GM21619 (cell line): ENCODE data around the gene KCNJ13.

Source experiments
- ATAC-seq: cut with Tn5 transposase; IDR thresholded peaks from one replicate; pipeline ENCODE4 v1.9.1; 2021; ENCODE audit not compliant: unreplicated experiment

Gene KCNJ13

DNA sequence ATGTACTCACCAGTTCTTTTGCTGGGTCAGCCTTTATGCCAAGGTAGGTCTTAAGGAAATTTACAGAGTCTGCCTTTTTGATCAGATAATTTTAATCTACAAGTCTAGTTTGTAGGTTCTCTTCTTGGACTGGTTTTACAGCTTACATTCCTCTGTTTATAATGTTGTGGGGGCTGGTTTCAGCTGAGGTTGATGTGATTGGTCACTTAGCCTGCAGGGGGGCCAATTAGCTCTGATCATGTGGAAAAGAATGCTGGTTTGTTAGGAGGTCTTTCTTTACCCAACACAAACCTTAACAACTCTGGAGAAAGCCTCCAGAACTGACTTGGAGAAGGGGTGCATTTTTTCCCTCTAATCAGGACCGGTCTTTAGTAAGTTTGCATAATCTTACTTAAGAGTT is at the start of gene KCNJ13:
KCNJ13 (minus strand) TSS at position 131 of the 400 bp plus-strand sequence. CDS start 5,203 bp downstream, outside the sequence.
- no peak for ATAC-seq

DNA sequence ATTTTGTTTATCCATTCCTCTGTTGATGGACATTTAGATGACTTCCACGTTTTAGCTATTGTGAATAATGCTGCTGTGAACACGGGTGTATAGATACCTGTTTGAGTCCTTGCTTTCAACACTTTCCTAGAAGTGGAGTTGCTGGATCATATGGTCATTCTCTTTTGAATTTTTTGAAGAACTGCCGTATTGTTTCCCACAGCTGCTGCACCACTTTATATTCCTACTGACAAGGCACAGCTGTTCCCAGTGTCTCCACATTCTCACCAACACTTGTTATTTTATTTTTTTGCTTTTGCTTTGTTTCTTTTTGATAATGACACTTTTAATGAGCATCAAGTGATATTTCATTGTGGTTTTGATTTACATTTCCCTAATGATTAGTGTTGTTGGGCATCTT is 41.4 kb upstream of the KCNJ13 start:
- ATAC-seq: no peak

DNA sequence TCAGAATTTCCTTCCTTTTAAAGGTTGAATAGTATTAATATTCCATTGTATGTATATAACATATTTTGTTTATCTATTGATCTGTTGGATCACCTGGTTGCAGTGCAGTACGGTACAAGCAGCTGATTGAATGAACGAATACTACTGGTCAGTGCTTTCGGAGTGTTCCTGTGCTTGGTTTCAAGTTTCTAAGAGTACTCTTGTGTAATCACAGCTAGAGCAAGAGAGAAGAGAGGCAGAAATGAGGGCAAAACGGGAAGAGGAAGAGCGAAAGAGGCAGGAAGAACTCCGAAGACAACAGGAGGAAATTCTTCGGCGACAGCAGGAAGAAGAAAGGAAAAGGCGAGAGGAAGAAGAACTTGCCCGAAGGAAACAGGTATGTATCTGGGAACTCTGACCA is 40.3 kb upstream of the KCNJ13 start:
- no peak for ATAC-seq

DNA sequence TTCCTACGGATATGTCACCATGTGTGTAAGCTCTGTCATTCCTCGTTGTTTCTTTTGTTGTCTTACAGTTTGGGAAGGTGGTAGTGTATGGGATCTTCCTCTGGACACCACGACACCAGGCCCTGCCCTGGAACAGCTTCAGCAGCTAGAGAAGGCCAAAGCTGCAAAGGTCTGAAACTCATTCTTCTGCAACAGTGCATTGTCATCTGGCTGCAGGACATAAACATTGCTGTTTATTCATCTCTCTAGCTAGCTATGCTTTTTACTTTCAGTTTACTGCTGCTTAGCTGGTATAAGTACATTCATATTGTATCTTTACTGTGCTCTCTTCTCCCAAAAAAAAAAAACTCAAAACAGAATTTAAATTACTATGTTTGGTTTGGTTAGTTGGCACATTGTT is 39.2 kb upstream of the KCNJ13 start:
- no peak for ATAC-seq

DNA sequence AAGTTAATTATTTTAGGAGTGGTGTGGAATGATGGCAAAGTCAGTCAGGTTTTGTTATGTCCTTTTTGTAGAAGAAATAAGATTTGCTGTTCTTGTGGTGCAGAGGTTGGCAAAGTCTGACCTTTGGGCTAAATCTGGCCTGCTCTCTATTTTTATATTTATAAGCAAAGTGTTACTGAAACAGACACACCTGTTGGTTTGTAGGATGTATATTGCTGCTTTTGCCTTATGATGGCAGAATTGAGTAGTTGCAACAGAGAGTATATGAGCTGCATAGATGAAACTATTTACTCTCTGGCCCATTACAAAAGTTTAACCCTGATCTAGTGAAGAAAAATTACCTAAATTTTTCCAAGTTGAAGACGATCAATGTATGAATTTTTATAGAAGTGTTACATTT is 34.1 kb upstream of the KCNJ13 start:
- ATAC-seq: no peak

DNA sequence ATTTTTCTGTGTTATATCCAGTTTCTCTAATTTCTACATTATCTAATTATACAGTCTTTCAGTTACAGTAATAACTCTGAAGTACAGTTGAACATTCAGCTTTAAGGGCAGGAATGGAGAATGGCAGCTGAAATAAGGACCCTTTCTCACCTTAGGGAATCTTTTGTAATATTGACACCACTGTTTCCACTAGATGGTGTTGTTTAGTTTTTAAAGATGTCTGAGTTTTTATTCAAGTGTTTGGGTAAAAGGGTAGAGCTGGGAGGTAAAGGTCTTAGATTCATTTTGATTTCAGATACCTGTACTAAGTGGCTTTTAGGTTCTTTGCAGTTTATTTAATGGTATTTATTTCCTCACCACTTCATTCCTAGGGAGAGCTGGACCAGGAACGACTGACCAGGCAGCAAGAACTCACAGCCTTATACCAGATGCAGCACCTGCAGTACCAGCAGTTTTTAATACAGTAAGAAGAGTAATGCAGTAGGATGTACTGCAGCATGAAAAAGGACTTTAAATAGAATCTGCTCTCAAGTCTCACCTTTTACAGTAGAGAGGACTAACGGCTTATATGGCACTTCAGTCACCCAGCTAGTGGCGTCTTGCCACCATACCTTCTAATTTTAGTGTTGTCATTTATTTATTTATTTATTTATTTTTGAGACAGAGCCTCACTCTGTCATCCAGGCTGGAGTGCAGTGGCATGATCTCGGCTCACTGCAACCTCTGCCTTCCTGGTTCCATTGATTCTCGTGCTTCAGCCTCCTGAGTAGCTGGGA is 33.2 kb upstream of the KCNJ13 start:
- ATAC-seq: no peak

DNA sequence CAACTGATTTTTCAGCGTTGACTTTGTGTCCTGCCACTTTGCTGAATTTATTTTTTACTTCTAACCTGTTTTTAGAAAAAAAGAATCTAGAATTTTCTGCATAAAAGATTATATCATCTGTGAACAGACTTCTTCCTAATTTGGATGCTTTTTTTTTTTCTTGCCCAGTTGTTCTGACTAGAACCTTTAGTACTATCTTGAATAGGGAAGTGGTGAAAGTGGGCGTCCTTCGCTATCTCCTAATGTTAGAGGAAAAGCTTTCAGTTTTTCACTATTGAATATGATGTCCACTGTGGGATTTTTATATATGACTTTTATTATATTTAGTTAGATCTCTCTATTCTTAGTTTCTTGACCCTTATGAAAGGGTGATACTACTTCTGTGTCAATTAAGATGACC is 25.7 kb upstream of the KCNJ13 start:
- ATAC-seq: no peak

DNA sequence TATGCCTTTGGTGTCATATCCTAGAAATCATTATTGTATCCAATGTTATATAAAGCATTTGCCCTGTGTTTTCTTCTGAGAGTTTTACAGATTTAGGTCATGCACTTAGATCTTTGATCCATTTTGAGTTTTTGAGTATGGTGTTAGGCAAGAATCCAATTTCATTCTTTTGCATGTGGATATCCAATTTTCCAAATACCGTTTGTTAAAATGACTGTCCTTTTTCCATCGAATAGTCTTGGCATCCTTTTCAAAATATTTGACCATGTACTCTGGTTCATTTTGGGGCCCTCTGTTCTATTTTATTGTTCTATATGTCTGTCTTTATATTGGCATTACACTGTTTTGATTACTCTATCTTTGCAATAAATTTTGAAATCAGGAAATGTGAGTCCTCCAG is 23.8 kb upstream of the KCNJ13 start:
- ATAC-seq: no peak

DNA sequence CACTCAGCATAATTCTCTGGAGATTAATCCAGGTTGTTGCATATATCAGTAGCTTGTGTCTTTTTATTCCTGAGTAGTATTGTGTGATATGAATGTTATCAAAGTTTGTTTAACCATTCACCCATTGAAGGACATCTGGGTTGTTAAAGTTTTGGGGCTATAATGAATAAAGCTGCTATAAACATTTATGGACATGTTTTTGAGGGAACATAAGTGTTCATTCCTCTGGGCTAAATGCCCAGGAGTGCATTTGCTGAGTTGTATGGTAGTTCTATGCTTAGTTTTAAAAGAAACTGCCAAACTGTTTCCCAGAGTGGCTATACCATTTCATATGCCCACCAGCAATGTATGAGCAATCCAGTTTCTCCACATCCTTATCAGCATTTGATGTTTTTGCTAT is 21.8 kb upstream of the KCNJ13 start:
- no peak for ATAC-seq

DNA sequence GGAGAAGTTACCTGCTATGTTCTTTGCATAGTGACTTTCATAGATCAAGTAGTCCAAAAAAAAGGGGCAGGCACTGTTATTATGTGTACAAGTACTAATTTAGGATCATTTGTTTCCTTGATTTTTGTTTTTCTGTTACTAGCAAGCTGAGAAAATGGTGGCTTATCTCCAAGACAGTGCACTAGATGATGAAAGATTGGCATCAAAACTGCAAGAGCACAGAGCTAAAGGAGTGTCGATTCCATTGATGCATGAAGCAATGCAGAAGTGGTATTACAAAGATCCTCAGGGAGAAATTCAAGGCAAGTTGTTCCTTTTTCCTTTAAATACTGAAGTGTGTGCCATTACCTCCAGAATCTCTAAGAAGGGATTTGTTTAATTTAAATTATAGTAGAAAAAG is 19.6 kb upstream of the KCNJ13 start:
- ATAC-seq: no peak

DNA sequence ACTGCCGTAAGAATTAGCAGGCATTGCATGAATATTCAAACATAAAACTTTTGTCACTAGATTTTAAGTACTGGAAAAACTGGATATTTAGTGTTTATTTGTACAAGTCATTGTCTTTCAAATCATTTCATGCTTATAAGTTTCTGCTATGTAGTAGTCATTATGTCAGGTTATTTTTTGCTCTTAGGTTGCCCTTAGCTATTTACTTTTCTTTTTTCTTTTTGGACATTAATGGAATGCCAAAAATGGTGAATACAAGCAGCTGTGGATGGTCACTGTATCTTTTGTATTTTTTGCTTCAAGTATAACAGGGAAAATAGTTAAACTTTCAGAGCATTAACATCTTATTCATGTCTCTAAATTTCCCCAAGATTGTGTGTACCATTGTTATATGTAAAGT is 18.6 kb upstream of the KCNJ13 start:
- no peak for ATAC-seq

DNA sequence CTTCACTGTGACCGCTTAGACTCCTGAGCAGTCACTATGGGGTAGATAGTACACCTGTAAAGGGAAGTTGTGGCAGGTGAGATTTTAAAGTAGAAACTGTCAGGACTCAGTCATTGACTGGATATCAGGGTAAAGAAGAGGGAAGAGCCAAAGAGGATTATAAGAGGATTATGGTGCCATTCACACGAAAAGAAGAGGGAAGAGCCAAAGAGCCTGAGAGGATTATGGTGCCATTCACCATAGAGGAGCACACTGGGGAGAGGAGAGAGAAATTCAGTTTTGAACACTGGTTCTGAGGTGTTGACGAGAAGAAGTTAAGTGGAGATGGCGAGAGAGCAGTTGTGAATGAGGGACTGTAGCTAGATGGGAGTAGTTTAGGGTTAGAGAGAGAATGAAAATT is 16.9 kb upstream of the KCNJ13 start:
- ATAC-seq: no peak

DNA sequence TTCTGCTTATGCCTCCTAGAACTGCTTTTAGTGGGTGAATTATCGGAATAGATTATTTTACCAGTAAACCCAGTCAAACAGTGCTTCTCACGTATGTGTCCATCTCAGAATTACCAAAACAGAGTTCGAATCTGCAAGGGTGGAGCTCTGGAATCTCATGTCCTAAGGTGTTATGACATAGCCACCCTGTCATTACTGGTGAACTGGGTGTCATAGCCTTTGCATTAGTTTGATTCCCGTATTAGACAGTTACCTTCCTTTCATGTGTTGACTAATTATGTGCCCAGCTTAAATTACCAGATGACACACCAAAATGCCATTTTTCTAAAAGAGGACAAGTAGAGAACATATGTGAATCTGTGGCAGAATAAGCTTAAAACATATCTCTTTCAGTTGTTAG is 15.2 kb upstream of the KCNJ13 start:
- ATAC-seq: no peak

DNA sequence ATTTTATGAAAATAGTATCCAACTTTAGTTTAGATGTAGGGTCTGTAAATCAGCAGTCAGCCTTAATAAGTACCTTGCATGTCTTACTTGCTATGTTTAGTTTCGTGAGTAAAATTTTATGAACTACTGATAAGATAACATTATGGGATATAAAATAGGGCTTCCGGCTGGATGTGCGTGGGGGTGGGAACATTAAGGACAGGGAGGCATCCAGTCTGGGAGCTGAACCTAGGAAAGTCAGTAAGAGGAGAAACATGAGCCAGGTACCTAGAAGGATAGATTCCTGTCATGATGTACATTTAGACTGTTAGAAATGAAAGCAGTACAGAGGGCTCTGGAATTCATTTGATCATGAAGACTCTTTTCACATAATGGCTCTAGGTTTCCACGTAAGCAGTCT is 12.7 kb upstream of the KCNJ13 start:
- ATAC-seq: no peak

DNA sequence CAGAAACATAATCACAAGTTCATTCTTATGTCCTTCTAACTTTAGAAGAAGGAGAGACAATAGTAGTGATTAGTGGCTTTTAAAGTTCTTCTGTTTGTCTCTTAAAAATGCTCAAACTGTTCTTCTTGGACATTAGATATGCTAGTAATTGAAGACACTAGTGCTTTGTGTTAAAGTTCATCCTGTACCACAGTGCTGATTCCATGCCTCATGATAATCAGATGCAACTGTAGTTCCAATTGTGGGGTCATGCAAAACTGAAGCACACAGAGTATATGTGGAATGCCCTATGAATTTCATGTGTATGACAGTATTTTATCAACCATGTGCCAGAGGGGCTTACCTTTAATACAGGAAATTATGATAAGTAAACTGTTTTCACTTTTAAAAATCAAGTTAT is 11.4 kb upstream of the KCNJ13 start:
- ATAC-seq: no peak

DNA sequence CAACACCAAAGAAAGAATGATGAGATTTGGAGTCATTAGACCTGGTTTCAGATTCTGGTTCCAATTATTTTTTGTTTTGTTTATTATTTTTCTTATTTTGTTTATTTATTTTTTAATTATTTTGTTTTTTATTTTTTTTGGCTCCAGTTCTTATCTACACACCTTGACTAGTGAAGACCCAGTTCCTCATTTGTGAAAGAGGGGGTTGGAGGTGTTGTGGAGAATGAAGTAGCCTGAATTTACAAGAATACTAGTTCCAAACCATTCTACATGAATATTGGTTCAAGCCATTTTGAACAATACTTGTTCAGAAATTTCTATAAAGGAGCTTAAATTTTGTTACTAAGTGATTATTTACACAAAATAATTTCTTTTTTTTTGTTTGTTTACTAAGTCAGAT is 6.9 kb upstream of the KCNJ13 start:
- ATAC-seq: no peak

DNA sequence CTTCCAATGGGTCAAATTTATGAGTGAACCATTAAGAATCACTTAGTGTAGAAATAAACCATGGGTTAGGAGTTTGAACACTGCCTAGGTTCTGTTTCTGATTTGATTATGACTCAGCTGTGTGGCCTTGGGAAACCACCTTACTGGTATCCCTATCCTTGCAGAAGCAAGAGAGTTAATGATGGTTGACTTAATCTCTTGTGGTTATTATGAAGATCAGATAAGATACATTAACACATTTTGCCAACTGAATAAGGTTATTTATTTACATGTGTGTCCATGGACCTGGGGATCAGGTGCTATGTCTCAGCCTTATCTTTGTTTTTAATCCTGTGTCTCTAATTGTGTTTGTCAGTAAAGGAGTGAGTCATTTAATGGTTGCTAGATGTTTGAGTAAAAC is 5.4 kb upstream of the KCNJ13 start:
- peak; percentile 97 for ATAC-seq

DNA sequence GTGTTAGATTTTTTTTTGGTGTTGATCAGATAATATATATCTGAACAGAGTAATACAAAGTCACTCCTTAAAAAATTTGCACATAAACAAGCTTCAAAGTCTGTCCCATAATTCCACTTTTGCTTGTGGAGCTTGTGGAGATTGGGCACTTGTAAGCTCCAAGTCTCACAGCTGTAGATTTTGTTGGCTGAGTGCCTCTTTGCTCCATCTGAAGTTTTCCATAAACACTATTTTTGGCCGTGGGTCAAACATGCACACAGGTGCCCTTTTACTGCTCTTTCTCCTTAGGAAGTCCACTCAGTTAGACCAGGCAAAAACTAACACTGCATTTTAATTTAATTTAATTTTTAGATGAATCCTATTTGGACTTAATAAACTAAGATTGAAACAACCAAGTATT is 3.6 kb upstream of the KCNJ13 start:
- ATAC-seq: no peak

DNA sequence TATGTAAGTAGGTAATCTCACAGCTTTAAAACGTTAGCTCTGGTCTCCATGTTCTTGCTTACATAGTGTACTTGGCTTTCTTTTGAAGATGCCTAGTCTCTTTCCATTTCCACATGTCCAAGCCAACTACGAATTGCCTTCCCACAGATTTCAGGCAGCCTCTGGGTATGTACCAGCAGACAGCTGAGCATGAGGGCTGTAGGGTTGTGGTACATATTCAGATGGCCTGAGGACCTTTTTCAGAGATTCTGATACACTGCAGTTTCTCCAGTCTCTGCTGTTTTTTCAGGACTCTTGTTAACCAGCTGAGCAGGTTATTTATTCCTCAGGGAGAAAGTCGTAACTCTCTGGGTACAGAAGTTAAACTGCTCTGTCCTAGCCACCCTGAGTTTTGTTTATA is 3.1 kb upstream of the KCNJ13 start:
- no peak for ATAC-seq

DNA sequence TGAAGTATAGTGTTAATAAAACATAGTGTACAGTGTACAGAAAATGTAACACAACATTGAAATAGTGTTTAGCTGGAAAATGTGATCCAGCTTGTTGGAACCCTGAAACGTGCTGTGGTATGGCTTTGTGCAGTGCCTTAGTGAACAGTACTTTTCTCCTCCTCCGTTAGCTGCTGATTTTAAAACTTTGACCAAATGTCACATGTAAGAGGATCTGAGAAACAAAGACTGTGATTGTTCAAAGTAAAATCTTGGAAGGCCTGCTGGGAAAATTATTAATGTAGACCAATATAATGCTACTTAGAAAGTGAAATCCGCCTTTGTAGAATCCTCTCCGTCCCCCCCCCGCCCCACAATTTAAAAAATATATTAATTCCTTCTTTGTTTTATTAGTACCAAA is 911 bp upstream of the KCNJ13 start:
- no peak for ATAC-seq

DNA sequence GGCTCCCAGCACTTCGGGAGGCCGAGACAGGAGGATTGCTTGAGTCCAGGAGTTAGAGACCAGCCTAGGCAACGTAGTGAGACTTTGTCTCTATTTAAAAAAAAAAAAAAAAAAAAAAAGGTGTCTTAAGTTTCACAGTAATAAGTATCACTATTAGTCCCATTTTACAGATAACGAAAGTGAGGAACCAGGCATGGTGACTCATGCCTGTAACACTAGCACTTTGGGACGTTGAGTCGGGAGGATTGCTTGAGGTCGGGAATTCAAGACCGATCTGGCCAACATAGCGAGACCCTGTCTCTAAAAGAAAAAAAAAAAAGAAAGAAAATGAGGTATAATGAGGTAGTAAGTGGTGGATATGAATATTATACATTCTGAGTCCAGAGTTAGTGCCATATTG is 2.5 kb downstream of the KCNJ13 start:
- ATAC-seq: peak; percentile 37

DNA sequence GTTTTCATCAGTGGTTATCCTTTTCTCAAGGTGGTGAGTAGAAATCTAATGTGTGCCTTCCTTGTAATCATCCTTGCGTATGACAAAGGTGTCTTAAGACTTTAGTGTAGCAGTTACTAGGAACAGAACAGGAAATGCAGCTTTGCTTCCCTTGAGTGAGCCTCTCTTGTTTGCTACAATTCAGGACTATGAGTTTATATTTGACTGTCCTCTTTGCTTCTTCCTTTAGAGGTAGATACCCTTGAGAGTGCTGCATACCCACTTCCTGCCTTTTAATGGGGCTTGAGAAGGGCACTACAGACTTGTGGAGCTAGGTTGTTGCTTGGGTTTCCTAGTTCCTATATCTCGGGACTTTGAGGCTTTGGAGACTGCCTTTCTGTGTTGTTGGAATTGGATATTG is 3.8 kb downstream of the KCNJ13 start:
- peak; percentile 76 for ATAC-seq

DNA sequence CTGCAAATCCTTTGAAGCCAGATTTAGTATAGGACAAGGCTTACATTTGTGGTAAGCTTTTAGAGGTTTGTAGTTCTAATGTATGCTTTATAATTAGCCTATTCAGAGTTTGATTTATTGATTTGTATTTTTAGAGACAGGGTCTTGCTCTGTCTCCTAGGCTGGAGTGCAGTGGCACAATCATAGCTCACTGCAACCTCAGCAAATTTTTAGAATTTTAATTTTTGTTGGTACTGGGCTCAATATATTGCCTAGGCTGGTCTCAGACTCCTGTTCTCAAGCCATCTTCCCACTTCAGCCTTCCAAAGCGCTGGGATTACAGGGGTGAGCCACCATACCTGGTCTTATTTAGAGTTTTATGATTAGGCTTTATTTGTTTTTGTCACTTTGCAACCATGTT is 4.5 kb downstream of the KCNJ13 start:
- ATAC-seq: no peak
